Skeletal muscle tissue (tissue), 4 donors: ENCODE data around the gene LAMA2. TPM values are rescaled to one million over a fixed set of nuclear protein-coding genes. Genes with fewer than 3 reads are reported as not detected.

Experiments used
- H3K27ac ChIP-seq: one replicate; pipeline ENCODE4 v1.7.0; 2013; ENCODE audit warnings: mild to moderate bottlenecking, low read depth, low read length, inconsistent platforms
- H3K27me3 ChIP-seq, 3 donors: one replicate each; pipeline ENCODE4 v1.7.0; 2013; ENCODE audit warnings: low read length in 3 of 3; ENCODE audit not compliant: control insufficient read depth in 3 of 3, insufficient read depth in 3 of 3
- H3K36me3 ChIP-seq, 3 donors: one replicate each; pipeline ENCODE4 v1.7.0; 2013; ENCODE audit warnings: low read length in 3 of 3; ENCODE audit not compliant: control insufficient read depth in 3 of 3, insufficient read depth in 3 of 3
- H3K4me1 ChIP-seq, 3 donors: one replicate each; pipeline ENCODE4 v1.7.0; 2013; ENCODE audit warnings: low read length in 3 of 3, mild to moderate bottlenecking in 3 of 3; ENCODE audit not compliant: control insufficient read depth in 3 of 3, insufficient read depth in 3 of 3
- H3K4me3 ChIP-seq, 3 donors: one replicate each; pipeline ENCODE4 v1.7.0; 2013; ENCODE audit warnings: low read length in 3 of 3
- H3K9ac ChIP-seq, 3 donors: one replicate each; pipeline ENCODE4 v1.7.0; 2013; ENCODE audit warnings: low read length in 3 of 3, mild to moderate bottlenecking in 3 of 3, moderate library complexity in 2 of 3, low read depth in 1 of 3
- H3K9me3 ChIP-seq, 3 donors: one replicate each; pipeline ENCODE4 v1.7.0; 2013; ENCODE audit warnings: low read length in 3 of 3; ENCODE audit not compliant: control insufficient read depth in 3 of 3
- total RNA-seq: library from RNA; depleted of rRNA; stranded (reverse); fragments of >200 nt; gene quantifications from one replicate; pipeline ENCODE4 v1.2.3, GENCODE V29; 2014
- donor health status: Osteomylitis.

Gene LAMA2
- total RNA-seq, 1 donor from 2014 or later, result 187 TPM

DNA sequence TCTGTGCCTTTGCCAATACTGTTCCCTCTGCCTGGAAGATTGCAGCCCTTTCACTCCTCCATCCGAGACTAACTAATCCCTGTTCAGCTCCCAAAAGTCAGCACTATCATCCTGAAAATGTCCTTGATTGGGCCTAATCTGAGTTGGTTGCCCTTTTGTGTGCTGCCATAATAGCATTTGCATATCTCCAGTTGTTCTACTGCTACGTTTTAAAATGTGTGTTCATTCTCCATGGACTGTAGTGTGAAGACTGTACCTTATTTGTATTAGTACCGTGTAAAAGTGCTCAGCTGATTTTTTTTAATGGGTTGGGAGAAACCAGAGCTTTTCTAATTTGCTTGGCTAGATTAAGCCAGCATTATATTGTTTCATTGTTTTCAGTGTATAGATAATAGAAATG, 401.3 kb downstream of the LAMA2 start:
- peaks cover 4 to 14% (median 7%) of the 10 kb centered on the region in 3 donors for H3K4me1 ChIP-seq
- no peak overlapping the region for H3K4me3 ChIP-seq
- no peak overlapping the region for H3K9ac ChIP-seq
- peaks cover 0 to 6% (median 0%) of the 10 kb centered on the region in 3 donors for H3K36me3 ChIP-seq
- no peaks in the 10 kb centered on the region for H3K27me3 ChIP-seq
- H3K9me3 ChIP-seq, result no peaks in the 10 kb centered on the region
- no peak overlapping the region for H3K27ac ChIP-seq

- Histone ChIP-seq H3K4me1 (no peaks in the 10 kb centered on the region), H3K27ac (no peak overlapping the region), H3K4me3 (no peak overlapping the region), H3K9me3 (no peaks in the 10 kb centered on the region), H3K27me3 (no peaks in the 10 kb centered on the region), H3K9ac (no peak overlapping the region), H3K36me3 (peaks cover 0 to 6% (median 0%) of the 10 kb centered on the region in 3 donors)
These were observed 404.6 kb downstream of the LAMA2 start for GRCh38 chr6:129287231-129288177.

- Histone ChIP-seq H3K36me3 (peaks cover 0 to 8% (median 3%) of the 10 kb centered on the region in 3 donors), H3K27ac (no peak overlapping the region), H3K4me1 (no peaks in the 10 kb centered on the region), H3K27me3 (no peaks in the 10 kb centered on the region), H3K4me3 (no peak overlapping the region), H3K9ac (no peak overlapping the region), H3K9me3 (peaks cover 0 to 2% (median 0%) of the 10 kb centered on the region in 3 donors)
These were observed 406.5 kb downstream of the LAMA2 start for GRCh38 chr6:129289442-129289841.

DNA sequence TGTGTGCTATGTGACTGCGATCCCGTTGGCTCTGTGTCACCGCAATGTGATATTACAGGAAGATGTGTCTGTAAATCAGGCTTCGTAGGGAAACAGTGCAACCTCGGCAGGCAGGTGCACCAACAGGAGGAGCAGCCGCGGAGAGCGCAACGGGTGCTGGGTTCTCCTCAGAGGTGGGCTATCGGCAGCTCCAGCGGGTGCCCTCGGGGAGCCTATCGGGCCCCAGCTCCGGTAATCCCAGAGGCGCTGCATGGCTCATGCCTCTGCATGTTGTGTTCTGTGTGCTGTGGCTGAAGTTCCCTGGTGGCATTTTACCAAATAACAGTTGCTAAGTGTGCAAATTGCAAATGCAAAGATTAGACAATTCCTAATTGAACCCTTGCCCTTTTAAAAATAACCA, 409.9 kb downstream of the LAMA2 start:
- H3K27me3 ChIP-seq, result no peaks in the 10 kb centered on the region
- H3K36me3 ChIP-seq, result peaks cover 0 to 5% (median 3%) of the 10 kb centered on the region in 3 donors
- H3K9ac ChIP-seq, result no peak overlapping the region
- H3K9me3 ChIP-seq, result peaks cover 0 to 2% (median 0%) of the 10 kb centered on the region in 3 donors
- no peak overlapping the region for H3K4me3 ChIP-seq
- H3K4me1 ChIP-seq, result no peaks in the 10 kb centered on the region
- H3K27ac ChIP-seq, result no peak overlapping the region

DNA sequence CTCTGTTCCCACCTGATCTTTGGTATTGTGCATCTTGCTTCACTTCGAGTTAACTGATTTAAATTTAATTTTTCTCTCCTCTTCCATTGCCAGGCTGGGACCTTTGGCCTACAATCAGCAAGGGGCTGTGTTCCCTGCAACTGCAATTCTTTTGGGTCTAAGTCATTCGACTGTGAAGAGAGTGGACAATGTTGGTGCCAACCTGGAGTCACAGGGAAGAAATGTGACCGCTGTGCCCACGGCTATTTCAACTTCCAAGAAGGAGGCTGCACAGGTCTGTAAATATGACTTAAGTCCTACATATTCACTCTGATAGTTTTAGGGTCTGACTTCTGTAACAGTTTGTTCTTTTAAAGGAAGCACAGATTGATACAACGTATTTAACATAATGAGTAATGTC, 414.7 kb downstream of the LAMA2 start:
- H3K9me3 ChIP-seq, result peaks cover 0 to 2% (median 0%) of the 10 kb centered on the region in 3 donors
- no peaks in the 10 kb centered on the region for H3K27me3 ChIP-seq
- H3K4me1 ChIP-seq, result no peaks in the 10 kb centered on the region
- no peak overlapping the region for H3K27ac ChIP-seq
- H3K4me3 ChIP-seq, result no peak overlapping the region
- no peak overlapping the region for H3K9ac ChIP-seq
- H3K36me3 ChIP-seq, result peaks cover 0 to 3% (median 2%) of the 10 kb centered on the region in 3 donors

- Histone ChIP-seq H3K9ac (no peak overlapping the region), H3K27ac (no peak overlapping the region), H3K4me1 (no peaks in the 10 kb centered on the region), H3K27me3 (no peaks in the 10 kb centered on the region), H3K4me3 (no peak overlapping the region), H3K9me3 (no peaks in the 10 kb centered on the region), H3K36me3 (no peaks in the 10 kb centered on the region)
These were observed 419.7 kb downstream of the LAMA2 start for GRCh38 chr6:129302671-129303070.

DNA sequence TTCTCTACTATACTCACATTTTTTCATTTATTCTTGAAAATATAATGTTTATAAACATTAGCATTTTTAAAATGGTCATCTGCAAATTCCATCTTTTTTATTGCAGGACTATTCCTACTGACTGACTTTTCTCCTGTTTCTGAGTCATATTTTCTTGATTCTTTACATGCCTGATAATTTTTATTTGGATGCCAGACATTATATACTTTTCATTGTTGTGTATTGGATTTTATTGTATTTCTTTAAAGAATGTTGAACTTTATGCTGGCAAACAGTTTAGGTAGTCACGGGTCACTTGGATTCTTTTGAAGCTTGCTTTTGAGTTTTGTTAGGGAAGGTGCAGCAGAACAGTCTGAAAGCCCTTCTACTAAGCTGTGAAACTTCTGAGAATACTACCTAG, 423.9 kb downstream of the LAMA2 start:
- Histone ChIP-seq H3K27ac (no peak overlapping the region), H3K36me3 (no peaks in the 10 kb centered on the region), H3K4me3 (no peak overlapping the region)

DNA sequence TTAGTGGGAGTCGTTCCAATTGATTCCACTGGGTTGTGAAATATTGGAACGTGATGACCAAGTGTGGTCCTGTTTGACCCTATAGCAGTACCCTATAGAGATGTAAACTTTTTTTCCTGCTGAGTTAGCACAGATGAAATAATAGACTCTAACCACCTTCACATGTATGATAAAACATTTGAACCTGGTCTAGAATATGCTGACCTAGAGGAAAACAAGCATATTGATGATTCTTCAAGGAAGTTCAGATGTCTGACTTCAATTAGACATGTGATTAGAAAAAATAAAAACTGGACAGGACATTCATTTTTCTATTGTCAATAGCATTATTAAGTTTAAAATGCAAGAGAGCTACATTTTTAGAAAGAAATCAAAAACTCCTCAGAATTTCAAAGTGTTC, 424.9 kb downstream of the LAMA2 start:
- H3K4me3 ChIP-seq, result no peak overlapping the region
- no peaks in the 10 kb centered on the region for H3K27me3 ChIP-seq
- no peaks in the 10 kb centered on the region for H3K36me3 ChIP-seq

More for the DNA sequence above, 423.9 kb downstream of the LAMA2 start:
- no peaks in the 10 kb centered on the region for H3K9me3 ChIP-seq
- no peaks in the 10 kb centered on the region for H3K4me1 ChIP-seq
- H3K27me3 ChIP-seq, result no peaks in the 10 kb centered on the region
- H3K9ac ChIP-seq, result no peak overlapping the region

GRCh38 chr6:129309154-129309553, 426.2 kb downstream of the LAMA2 start:
- Histone ChIP-seq H3K36me3 (no peaks in the 10 kb centered on the region), H3K9ac (no peak overlapping the region), H3K9me3 (no peaks in the 10 kb centered on the region), H3K4me1 (no peaks in the 10 kb centered on the region), H3K27ac (no peak overlapping the region), H3K4me3 (no peak overlapping the region), H3K27me3 (no peaks in the 10 kb centered on the region)

More for the DNA sequence above, 424.9 kb downstream of the LAMA2 start:
- no peaks in the 10 kb centered on the region for H3K9me3 ChIP-seq
- H3K4me1 ChIP-seq, result no peaks in the 10 kb centered on the region
- no peak overlapping the region for H3K9ac ChIP-seq
- H3K27ac ChIP-seq, result no peak overlapping the region

DNA sequence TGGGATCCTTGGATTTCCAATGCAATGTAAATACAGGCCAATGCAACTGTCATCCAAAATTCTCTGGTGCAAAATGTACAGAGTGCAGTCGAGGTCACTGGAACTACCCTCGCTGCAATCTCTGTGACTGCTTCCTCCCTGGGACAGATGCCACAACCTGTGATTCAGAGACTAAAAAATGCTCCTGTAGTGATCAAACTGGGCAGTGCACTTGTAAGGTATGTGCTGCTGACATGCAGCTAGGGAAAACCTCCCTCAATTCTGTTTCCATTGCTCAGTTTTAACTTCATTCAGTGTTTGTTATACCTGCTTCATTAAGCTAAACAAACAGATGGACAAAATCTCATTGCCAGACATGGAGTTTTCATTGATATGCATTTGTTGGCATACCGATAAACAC, 429.9 kb downstream of the LAMA2 start:
- no peak overlapping the region for H3K9ac ChIP-seq
- no peaks in the 10 kb centered on the region for H3K36me3 ChIP-seq
- H3K27me3 ChIP-seq, result no peaks in the 10 kb centered on the region
- no peaks in the 10 kb centered on the region for H3K9me3 ChIP-seq
- no peak overlapping the region for H3K4me3 ChIP-seq
- no peaks in the 10 kb centered on the region for H3K4me1 ChIP-seq
- no peak overlapping the region for H3K27ac ChIP-seq
